Measurements from ENCODE around the gene ENDOD1. TPM values are rescaled to one million over a fixed set of nuclear protein-coding genes. Genes with fewer than 3 reads are reported as not detected.

ENDOD1 gene
- polyA plus RNA-seq, 2 of the 4 experiments (the other 2 are of a cell fraction) = 8.3 to 8.8 TPM

- TF ChIP-seq BCL3 (IDR thresholded peaks at IDR 0.05) = no peak
- no peak for TF ChIP-seq NFE2L2 (conservative IDR thresholded peaks at IDR 0.05; ENCODE audit: low read length)
- no peak for TF ChIP-seq ESRRA (IDR thresholded peaks at IDR 0.05; ENCODE audit: borderline replicate concordance, low read length)
- TF ChIP-seq FOSB (CRISPR knock-in tag; IDR thresholded peaks at IDR 0.05) = no peak
- TF ChIP-seq FOSL2 (IDR thresholded peaks at IDR 0.05) = no peak
- no peak for TF ChIP-seq FOSL2 (CRISPR knock-in tag; IDR thresholded peaks at IDR 0.05)
- no peak for TF ChIP-seq HOXB13 (CRISPR knock-in tag; IDR thresholded peaks at IDR 0.05; ENCODE audit: low read depth)
- TF ChIP-seq MYC (IDR thresholded peaks at IDR 0.05; ENCODE audit: borderline replicate concordance, low read length) = no peak
- TF ChIP-seq HOXA7 (CRISPR knock-in tag; IDR thresholded peaks at IDR 0.05) = no peak
- no peak for TF ChIP-seq CHD4 (IDR thresholded peaks at IDR 0.05; ENCODE audit: borderline replicate concordance)
- TF ChIP-seq KDM5A (IDR thresholded peaks at IDR 0.05) = no peak
- TF ChIP-seq POLR2AphosphoS2 (conservative IDR thresholded peaks at IDR 0.05; ENCODE audit: low read length) = no peak
- ATAC-seq = no peak
- Histone ChIP-seq H3K9me3 (no peaks in the 10 kb centered on the region), H3K27ac (no peak overlapping the region), H3K4me3 (no peak overlapping the region), H3K4me2 (no peak overlapping the region), H3K4me1 (peaks cover 9% of the 10 kb centered on the region; the same call in 2 of the 3 replicates)
- POLR2A ChIA-PET = no interaction called here
- FAIRE-seq = no peak
- no peak for DNase-seq (ENCODE audit: low read depth in 1 of 2, low spot score in 1 of 2)
- WGBS (ENCODE audit: missing lambda C conversion rate) = 94% methylated on average over 1 of the region's 1 CpG
- CTCF ChIA-PET = interaction anchor here (0.5 to 2.3 kb wide), 11 partner anchors 8 to 740 kb away, joined by 3 to 8 read pairs (median 4); no protein-coding TSS in a partner anchor
Observed at GRCh38 chr11:95070471-95070870, 19.2 kb upstream of the ENDOD1 start.

GRCh38 chr11:95072948-95073347, 16.7 kb upstream of the ENDOD1 start:
- H3K4me1 ChIP-seq = peaks cover 16% of the 10 kb centered on the region; the same call in 2 of the 3 replicates
- POLR2A ChIA-PET = interaction anchor here (1.4 kb wide), 1 partner anchor 17 kb away, joined by 6 read pairs; the partner anchor contains the start of gene ENDOD1
- DNase-seq (ENCODE audit: low read depth in 1 of 2, low spot score in 1 of 2) (no peak), FAIRE-seq (no peak), ATAC-seq (no peak)
- no peaks in the 10 kb centered on the region for H3K9me3 ChIP-seq
- no peak overlapping the region for H3K4me3 ChIP-seq
- no peak overlapping the region for H3K4me2 ChIP-seq
- TF ChIP-seq E2F6 (IDR thresholded peaks at IDR 0.05; ENCODE audit: borderline replicate concordance, low read depth) (no peak), KDM5A (IDR thresholded peaks at IDR 0.05) (no peak), KDM1A (IDR thresholded peaks at IDR 0.05; ENCODE audit: low read depth) (no peak), JUNB (IDR thresholded peaks at IDR 0.05) (no peak), BCL3 (IDR thresholded peaks at IDR 0.05) (no peak), CBX2 (IDR thresholded peaks at IDR 0.05; ENCODE audit: borderline replicate concordance, low read depth) (no peak), RARB (CRISPR knock-in tag; IDR thresholded peaks at IDR 0.05) (no peak), MAFK (IDR thresholded peaks at IDR 0.05; ENCODE audit: partially characterized antibody) (no peak), CBX8 (IDR thresholded peaks at IDR 0.05) (no peak), GATA3 (IDR thresholded peaks at IDR 0.05; ENCODE audit: borderline replicate concordance) (no peak)
- CTCF ChIA-PET = interaction anchor here (0.9 to 1.6 kb wide), 4 partner anchors 13 to 692 kb away, joined by 3 to 7 read pairs (median 3); partner anchors contain the start of gene ENDOD1
- no peak overlapping the region for H3K27ac ChIP-seq

- FAIRE-seq = no peak
- H3K4me2 ChIP-seq = no peak overlapping the region
- no peaks in the 10 kb centered on the region for H3K9me3 ChIP-seq
- 57% methylated on average over 8 of the region's 8 CpGs for WGBS (ENCODE audit: missing lambda C conversion rate)
- H3K4me3 ChIP-seq = no peak overlapping the region
- ChIA-PET CTCF (interaction anchor here (0.6 to 1.8 kb wide), 5 partner anchors 64 to 1319 kb away, joined by 3 to 5 read pairs (median 4); no protein-coding TSS in a partner anchor), POLR2A (interaction anchor here (1.4 kb wide), 1 partner anchor 14 kb away, joined by 5 read pairs; the partner anchor contains the start of gene ENDOD1)
- TF ChIP-seq MAZ (IDR thresholded peaks at IDR 0.05; ENCODE audit: borderline replicate concordance, low read depth, low read length) (no peak), EHF (CRISPR knock-in tag; IDR thresholded peaks at IDR 0.05) (no peak), REST (IDR thresholded peaks at IDR 0.05) (no peak), BHLHE40 (IDR thresholded peaks at IDR 0.05; ENCODE audit: low read depth, low read length) (no peak), HOXA7 (CRISPR knock-in tag; IDR thresholded peaks at IDR 0.05) (no peak), USF2 (IDR thresholded peaks at IDR 0.05) (no peak), NFE2L2 (conservative IDR thresholded peaks at IDR 0.05; ENCODE audit: low read length) (no peak), ZFP36 (IDR thresholded peaks at IDR 0.05; ENCODE audit: borderline replicate concordance, partially characterized antibody) (no peak), CBX8 (IDR thresholded peaks at IDR 0.05) (no peak)
- peaks cover 6% of the 10 kb centered on the region; the same call in 1 of the 3 replicates for H3K4me1 ChIP-seq
- no peak overlapping the region for H3K27ac ChIP-seq
- ATAC-seq = no peak
- DNase-seq (ENCODE audit: low read depth in 1 of 2, low spot score in 1 of 2) = no peak
Observed at GRCh38 chr11:95074792-95075563, 14.7 kb upstream of the ENDOD1 start.

Measured in A549 (cell line).